K562 (cell line): ENCODE data around the gene PIK3AP1. TPM values are rescaled to one million over a fixed set of nuclear protein-coding genes. Genes with fewer than 3 reads are reported as not detected.

Experiments
- ATAC-seq: fragments of 200-7000 bp; cut with Tn5 transposase; 3 replicates; pipeline ENCODE4 v1.9.1; 2020; ENCODE audit warnings: moderate library complexity
- BruUV-seq: library from RNA; stranded (reverse); fragments of 400-500 nt; replicated peaks from 2 replicates; lab custom pipeline; 2021; lab: Mats Ljungman, UMichigan
- CTCF ChIA-PET: fragments of 300-600 bp; formaldehyde crosslinking; extraction: SDS; loops from one replicate; lab custom pipeline; 2021; ENCODE audit warnings: low intra/inter-chr PET ratio; lab: Yijun Ruan, JAX
- POLR2A ChIA-PET: fragments of 300-600, 350-650 bp; sonication (Branson Sonifier 250); formaldehyde crosslinking; extraction: SDS; loops from one replicate; lab custom pipeline; 2021; ENCODE audit warnings: antibody characterized with exemption, inconsistent platforms; lab: Yijun Ruan, JAX
- DNase-seq, 4 experiments: peaks; one replicate each; pipeline versions ENCODE4 v3.0.0 to v3.0.0-alpha.2; 2011 to 2018; ENCODE audit warnings: low spot score in 3 of 4, mixed read lengths in 3 of 4; ENCODE audit errors: extremely low read depth in 1 of 4
- FAIRE-seq: peaks from 2 replicates; lab custom pipeline; 2011; peaks lifted over from hg19 to GRCh38; lab: Jason Lieb, UNC
- H2AFZ ChIP-seq: 2 replicates; pipeline ENCODE4 v1.6.0; 2011; ENCODE audit warnings: low read depth, low read length, control low read depth, inconsistent platforms
- H3K27ac ChIP-seq: fragments of 200-600 bp; 3 replicates; pipeline ENCODE4 v1.8.0; 2011; ENCODE audit warnings: low read depth, mild to moderate bottlenecking, control low read depth, inconsistent platforms, low read length, moderate library complexity, mixed read lengths; ENCODE audit errors: extremely low read depth
- H3K27me3 ChIP-seq, 2 experiments: fragments of 300-600 bp in 1 of 2; 2 replicates in 1 of 2; 3 replicates in 1 of 2; pipeline versions ENCODE4 v1.6.0 to v1.8.0; 2011; ENCODE audit warnings: inconsistent platforms in 2 of 2, low read length in 2 of 2, mild to moderate bottlenecking in 1 of 2, mixed read lengths in 1 of 2, moderate library complexity in 1 of 2; ENCODE audit not compliant: control insufficient read depth in 2 of 2, insufficient read depth in 2 of 2
- H3K36me3 ChIP-seq: fragments of 300-600 bp; 3 replicates; pipeline ENCODE4 v1.8.0; 2011; ENCODE audit warnings: mild to moderate bottlenecking, low read length, inconsistent platforms; ENCODE audit not compliant: control insufficient read depth, insufficient read depth
- H3K4me1 ChIP-seq, 2 experiments: fragments of 200-600 bp in 1 of 2; replicated peaks in 1 of 2; 2 replicates in 1 of 2; 3 replicates in 1 of 2; pipeline versions ENCODE4 v1.5.1 to v1.8.0; 2011; ENCODE audit warnings: inconsistent platforms in 2 of 2, low read length in 2 of 2, mild to moderate bottlenecking in 1 of 2, mixed read lengths in 1 of 2, moderate library complexity in 1 of 2; ENCODE audit not compliant: control insufficient read depth in 2 of 2, insufficient read depth in 2 of 2
- H3K4me2 ChIP-seq: 2 replicates; pipeline ENCODE4 v1.6.1; 2011; ENCODE audit warnings: low read length, control low read depth, inconsistent platforms, mixed read lengths; ENCODE audit not compliant: insufficient read depth
- H3K4me3 ChIP-seq: fragments of 200-600 bp; sonication (generic), shearing (Covaris generic); 2 replicates; pipeline ENCODE4 v1.5.1; 2016; ENCODE audit warnings: control low read depth, inconsistent platforms
- H3K79me2 ChIP-seq: fragments of 200-600 bp; 3 replicates; pipeline ENCODE4 v1.8.0; 2011; ENCODE audit warnings: low read length, inconsistent platforms; ENCODE audit not compliant: control insufficient read depth, insufficient read depth
- H3K9ac ChIP-seq, 2 experiments: 2 replicates each; pipeline versions ENCODE4 v1.6.0 to v1.6.1; 2011; ENCODE audit warnings: low read depth in 2 of 2, low read length in 2 of 2, control low read depth in 1 of 2, inconsistent platforms in 1 of 2, mild to moderate bottlenecking in 1 of 2, mixed read lengths in 1 of 2; ENCODE audit not compliant: insufficient read depth in 1 of 2
- H3K9me1 ChIP-seq: one replicate; pipeline ENCODE4 v1.6.0; 2011; ENCODE audit warnings: inconsistent platforms, mild to moderate bottlenecking, low read length, moderate library complexity; ENCODE audit not compliant: control insufficient read depth, insufficient read depth
- H3K9me3 ChIP-seq: replicated peaks from 2 replicates; pipeline ENCODE4 v1.5.1; 2011; ENCODE audit warnings: low read depth, low read length, inconsistent platforms; ENCODE audit not compliant: control insufficient read depth, insufficient read depth
- H4K20me1 ChIP-seq: replicated peaks from 2 replicates; pipeline ENCODE4 v1.6.1; 2011; ENCODE audit warnings: low read length, inconsistent platforms, mixed read lengths; ENCODE audit not compliant: control insufficient read depth, insufficient read depth
- MTA2 ChIP-seq: fragments of 450-650 bp; IDR thresholded peaks from 2 replicates; pipeline ENCODE4 v1.6.1; 2016; ENCODE audit warnings: low read depth
- RB1 ChIP-seq: fragments of 450-650 bp; IDR thresholded peaks from 2 replicates; pipeline ENCODE4 v1.6.1; 2017; ENCODE audit warnings: low read depth, mild to moderate bottlenecking
- SAFB ChIP-seq: fragments of 200-400 bp; formaldehyde crosslinking; IDR thresholded peaks from 2 replicates; pipeline ENCODE4 v1.6.1; 2017; ENCODE audit warnings: low read depth, low read length, borderline replicate concordance
- SP2 ChIP-seq: IDR thresholded peaks from 2 replicates; pipeline ENCODE4 v1.6.1; 2011; ENCODE audit warnings: mild to moderate bottlenecking, low read depth, low read length, moderate library complexity; ENCODE audit not compliant: poor library complexity, severe bottlenecking; ENCODE audit errors: extremely low read depth
- WGBS: fragments of 100-300 bp; shearing (Covaris generic); methylation state at CpG from one replicate; pipeline ENCODE4 v1.1.6; 2016; ENCODE audit warnings: low coverage, mixed read lengths; ENCODE audit not compliant: insufficient coverage; ENCODE audit errors: missing lambda C conversion rate; 5-methylcytosine and 5-hydroxymethylcytosine counted together
- in situ Hi-C: fragments of 300-500 bp; cut with MboI; formaldehyde crosslinking; loops from 4 replicates; pipeline ENCODE4 v1.15.0; 2018; ENCODE audit warnings: inconsistent platforms, mixed read lengths
- intact Hi-C: fragments of 100-400 bp; cut with micrococcal nuclease; formaldehyde crosslinking; loops from 2 replicates; pipeline ENCODE4 v1.14.2; 2022
- polyA plus RNA-seq, 8 experiments: library from polyadenylated mRNA; depleted of rRNA in 4 of 8; stranded (reverse) in 5 of 8; unstranded in 3 of 8; fragments of >200 nt; fragmentation: Nextera tagmentation in 2 of 8; fragmentation: Illumina TruSeq in 1 of 8; extraction: Ambion mirVana in 2 of 8; extraction: Trizol in 1 of 8; gene quantifications; 2 replicates each; pipeline versions ENCODE4 v1.2.1 to v1.2.3, GENCODE V29; 2011 to 2014; ENCODE audit warnings: inconsistent platforms in 1 of 8, missing spikeins in 1 of 8
- total RNA-seq, 7 experiments: library from RNA; depleted of rRNA in 6 of 7; stranded (reverse); fragments of >200 nt in 6 of 7; fragmentation: Illumina TruSeq in 2 of 7; extraction: Trizol in 2 of 7; gene quantifications; 2 replicates each; pipeline versions ENCODE4 v1.2.1 to v1.2.3, GENCODE V29; 2011 to 2021; ENCODE audit warnings: low replicate concordance in 1 of 7
- TF ChIP-seq, protein P1 (sequence below): fragments of 450-650 bp; IDR thresholded peaks from 2 replicates; pipeline ENCODE4 v1.6.1; 2016; ENCODE audit warnings: missing biosample characterization, missing genetic modification characterization

The PIK3AP1 gene
- total and polyA plus RNA-seq, 9 of the 15 experiments (the other 6 are each of a cell fraction or from before 2014, with no cell fraction given) = 0.20 to 2.4 (median 1.4) TPM

DNA sequence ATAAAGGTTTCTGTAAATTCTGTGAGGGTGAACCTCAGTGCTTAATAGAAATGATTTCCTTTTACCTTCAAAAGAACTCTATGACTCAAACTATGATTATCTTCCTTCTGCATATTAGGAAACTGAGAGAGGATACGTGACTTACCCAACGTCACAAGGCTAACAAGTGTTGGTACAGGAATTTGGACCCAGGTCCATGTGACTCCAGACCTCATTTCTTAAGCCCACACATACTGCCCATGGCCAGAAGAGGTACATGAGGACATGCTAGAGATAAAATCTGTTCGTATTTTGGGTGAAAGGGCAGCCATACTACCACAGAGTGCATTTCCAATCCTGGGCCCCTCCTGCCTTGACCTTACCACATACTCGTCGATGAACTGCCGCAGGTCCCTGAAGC lies 72.0 kb downstream of the PIK3AP1 start:
- BruUV-seq = no TSS peak
- Histone ChIP-seq H4K20me1 (no peaks in the 10 kb centered on the region), H3K9ac (no peak overlapping the region), H3K4me2 (no peak overlapping the region), H3K4me3 (no peak overlapping the region), H3K36me3 (no peaks in the 10 kb centered on the region), H3K4me1 (no peaks in the 10 kb centered on the region), H3K27me3 (peaks cover 0 to 12% of the 10 kb centered on the region in 2 experiments; a peak in 2 of 5 replicates), H3K27ac (no peak overlapping the region), H3K9me1 (no peaks in the 10 kb centered on the region), H3K9me3 (no peaks in the 10 kb centered on the region), H3K79me2 (no peaks in the 10 kb centered on the region), H2AFZ (no peak overlapping the region)
- TF ChIP-seq SAFB = no peak
- no peak for TF ChIP-seq RB1
- no peak for TF ChIP-seq MTA2
- no peak for TF ChIP-seq SP2
- TF ChIP-seq, protein P1, sequence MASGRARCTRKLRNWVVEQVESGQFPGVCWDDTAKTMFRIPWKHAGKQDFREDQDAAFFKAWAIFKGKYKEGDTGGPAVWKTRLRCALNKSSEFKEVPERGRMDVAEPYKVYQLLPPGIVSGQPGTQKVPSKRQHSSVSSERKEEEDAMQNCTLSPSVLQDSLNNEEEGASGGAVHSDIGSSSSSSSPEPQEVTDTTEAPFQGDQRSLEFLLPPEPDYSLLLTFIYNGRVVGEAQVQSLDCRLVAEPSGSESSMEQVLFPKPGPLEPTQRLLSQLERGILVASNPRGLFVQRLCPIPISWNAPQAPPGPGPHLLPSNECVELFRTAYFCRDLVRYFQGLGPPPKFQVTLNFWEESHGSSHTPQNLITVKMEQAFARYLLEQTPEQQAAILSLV = no peak
- intact Hi-C loops (loop anchor here (10.0 kb wide), 2 partner anchors 253 to 377 kb away; no protein-coding TSS in a partner anchor), in situ Hi-C loops (loop anchor here (10.0 kb wide), 1 partner anchor 387 kb away; no protein-coding TSS in a partner anchor)
- WGBS = 31% methylated on average over 6 of the region's 6 CpGs
- DNase-seq = no peak
- no peak for FAIRE-seq
- CTCF ChIA-PET = no interaction called here
- POLR2A ChIA-PET = no interaction called here
- no peak for ATAC-seq
